GM19193 (cell line): Measurements from ENCODE around the gene PARD3.

Experiments used
- POLR2A ChIP-seq: IDR thresholded peaks from 4 replicates; pipeline ENCODE4 v1.6.1; 2011; ENCODE audit not compliant: insufficient read depth, insufficient read length; ENCODE audit errors: extremely low read depth

PARD3 gene

DNA sequence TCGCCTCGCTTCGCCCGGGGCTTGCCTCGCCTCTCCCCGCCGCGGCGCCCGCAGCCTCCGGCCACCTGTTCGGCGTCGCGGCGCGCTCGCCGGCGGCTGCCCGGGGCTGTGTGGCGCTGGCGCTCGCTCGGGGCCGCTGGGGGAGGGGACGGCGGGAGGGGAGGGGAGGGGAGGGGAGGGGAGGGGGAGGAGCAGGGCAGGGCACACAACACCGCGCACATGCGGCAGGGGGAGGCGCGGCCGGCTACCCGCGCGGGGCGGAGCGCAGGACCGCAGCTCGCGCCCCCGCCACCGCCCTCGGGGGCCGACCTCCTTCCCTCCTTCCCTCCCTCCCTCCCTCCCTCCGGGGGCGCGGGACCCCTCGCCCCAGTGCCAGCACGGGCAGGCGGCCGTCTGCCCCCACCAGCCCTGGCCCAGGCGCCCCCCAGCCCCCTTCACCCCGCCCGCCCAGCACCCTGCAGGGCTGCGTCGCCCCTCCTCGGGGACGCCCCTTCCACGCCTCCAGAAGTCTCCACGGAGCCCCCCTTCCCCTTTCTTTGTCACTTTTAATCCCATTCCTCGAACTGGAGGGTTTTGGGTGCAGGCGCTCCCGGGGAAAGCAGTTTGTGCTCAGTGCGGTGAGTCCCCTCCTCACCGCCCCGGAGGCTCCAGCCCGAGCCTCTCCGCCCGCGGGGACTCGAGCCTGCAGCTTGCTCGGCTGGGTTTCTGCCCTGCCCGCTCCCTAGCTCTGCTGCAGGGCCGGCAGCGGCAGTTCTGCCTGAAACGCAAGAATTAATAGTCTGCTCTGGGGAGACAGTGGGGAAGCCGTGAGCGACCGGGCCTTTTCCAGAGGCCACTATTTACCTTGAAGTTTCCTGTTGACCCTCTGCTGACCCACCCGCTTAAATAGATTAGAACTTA is at the start of gene PARD3:
Gene PARD3, minus strand, starts transcription at position 112 of the 900 bp plus-strand sequence. CDS start 301 bp downstream, outside the sequence.
- TF ChIP-seq POLR2A, result peak; percentile 21

DNA sequence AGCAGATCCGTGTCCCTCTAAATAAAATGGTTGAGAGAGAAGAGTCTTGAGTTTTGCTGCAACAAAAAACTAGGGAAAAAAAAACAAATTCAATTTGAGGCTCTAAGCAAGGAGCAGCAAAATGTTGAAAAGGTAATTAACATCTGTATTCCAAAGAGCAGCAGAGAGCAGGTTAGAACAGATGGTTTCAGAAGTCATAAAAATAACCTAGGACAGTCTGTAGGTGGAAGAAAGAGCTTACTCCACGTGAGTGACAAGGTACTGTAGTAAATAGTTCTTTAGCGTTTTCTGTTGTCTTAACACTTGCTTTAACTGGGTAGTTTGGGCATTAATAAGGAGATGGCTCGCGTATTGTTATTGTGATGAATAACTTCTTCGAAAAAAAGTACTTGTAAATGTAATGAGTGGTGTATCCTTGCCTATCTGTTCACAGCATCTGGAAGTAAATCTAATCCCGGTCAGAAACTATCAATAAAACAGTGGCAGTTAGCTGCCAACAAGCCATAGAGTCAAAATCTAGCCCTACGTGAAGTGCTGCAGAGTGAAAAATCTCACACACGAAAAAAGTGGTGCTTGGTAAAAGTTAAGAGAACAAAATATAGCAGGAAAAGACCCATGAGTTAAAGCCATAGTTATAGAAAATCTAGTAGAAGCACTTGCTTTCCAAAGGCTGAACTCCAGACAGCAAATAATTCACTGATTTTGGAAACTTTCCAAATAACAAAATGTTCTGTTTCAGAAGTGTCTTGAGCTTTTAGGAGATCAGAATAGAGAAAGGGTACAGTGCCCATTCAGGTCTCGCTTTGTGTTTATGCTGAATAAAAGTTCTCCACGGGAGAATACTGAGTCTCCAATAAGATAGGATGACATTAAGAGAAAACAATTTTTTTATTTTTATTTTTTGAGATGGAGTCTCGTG is 49.3 kb upstream of the PARD3 start:
- TF ChIP-seq POLR2A, result no peak

DNA sequence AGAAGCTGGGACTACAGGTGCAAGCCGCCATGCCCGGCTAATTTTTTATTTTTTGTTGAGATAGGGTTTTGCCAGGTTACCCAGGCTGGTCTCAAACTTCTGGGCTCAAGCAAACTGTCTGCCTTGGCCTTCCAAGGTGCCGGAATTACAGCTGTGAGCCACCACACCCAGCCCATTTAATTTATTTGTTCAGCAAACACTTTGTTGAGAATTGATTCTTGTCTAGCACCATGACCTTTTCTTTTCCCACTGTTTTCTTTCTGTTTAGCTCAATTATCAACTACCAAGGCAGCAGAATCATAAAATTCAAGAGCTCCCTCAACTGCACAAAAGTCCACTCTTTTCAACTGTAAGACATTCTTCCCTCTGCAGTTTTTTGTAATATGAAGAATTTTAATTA is 47.8 kb upstream of the PARD3 start:
- no peak for TF ChIP-seq POLR2A

DNA sequence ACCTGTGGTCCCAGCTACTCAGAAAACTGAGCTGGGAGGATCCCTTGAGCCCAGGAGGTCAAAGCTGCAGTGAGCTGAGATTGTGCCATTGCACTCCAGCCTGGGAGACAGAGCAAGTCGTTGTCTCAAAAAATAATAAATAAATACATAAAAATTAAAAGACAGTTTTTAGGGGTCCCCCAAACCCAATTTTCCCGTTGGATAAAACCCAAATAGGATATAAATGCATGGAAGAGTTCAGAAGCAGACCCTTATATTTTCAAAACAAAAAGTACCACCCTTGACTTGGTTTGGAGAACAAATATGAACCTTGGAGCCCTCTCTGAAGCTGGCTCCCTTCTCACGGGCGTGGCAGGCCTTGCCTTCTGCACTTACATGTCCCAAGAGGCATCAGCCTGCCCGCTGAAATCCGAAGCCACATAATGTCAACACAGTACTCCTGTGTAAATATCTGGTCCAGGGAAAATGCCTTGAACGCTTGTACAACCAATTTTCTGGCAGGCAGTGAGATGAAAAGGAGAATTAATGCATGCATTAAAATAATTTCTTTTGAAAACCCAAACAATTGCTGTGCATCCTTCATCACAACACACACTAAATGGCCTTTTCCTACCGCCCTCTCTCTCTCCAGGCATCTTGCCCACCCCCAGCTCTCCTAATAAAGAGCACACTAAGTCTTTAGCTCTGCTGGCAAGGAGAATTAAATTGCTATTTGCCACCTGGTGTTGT is 46.4 kb upstream of the PARD3 start:
- no peak for TF ChIP-seq POLR2A

DNA sequence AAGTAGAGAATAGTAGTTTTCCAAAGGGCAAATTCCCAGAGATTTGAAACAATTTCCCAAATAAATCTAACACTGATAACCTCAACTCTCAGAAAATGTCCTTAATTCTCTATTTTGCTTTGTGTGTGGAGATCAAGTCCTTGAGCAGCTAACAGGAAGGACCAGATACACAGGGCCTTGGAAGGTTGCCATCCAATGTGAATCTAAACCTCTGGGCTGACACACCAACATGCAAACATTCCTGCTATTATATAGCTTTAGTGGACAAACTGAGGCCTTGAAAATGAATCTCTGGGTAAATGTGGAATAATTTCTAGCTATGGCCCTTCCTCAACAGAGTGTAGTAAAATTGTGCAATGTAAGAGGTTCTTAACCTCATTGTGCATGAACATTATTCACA is 44.1 kb upstream of the PARD3 start:
- TF ChIP-seq POLR2A, result no peak

DNA sequence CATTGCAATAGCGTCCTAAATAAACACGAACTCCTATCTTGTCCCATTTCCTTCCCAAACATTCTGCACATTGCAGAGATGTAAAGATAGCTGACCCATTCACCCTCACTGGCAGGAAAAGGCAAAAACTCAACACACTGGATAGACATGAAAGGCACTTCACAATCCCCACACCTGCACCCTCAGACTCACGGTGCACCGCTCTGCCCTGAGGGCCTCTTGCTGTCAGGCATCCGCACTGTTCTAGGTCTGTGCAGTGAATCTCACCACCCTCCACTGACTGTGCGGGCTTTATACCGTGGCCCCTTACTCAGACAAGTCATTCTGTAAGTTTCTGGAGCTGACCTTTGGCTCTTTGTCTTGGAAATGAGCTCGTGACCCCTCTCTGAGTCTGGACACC is 42.9 kb upstream of the PARD3 start:
- no peak for TF ChIP-seq POLR2A

DNA sequence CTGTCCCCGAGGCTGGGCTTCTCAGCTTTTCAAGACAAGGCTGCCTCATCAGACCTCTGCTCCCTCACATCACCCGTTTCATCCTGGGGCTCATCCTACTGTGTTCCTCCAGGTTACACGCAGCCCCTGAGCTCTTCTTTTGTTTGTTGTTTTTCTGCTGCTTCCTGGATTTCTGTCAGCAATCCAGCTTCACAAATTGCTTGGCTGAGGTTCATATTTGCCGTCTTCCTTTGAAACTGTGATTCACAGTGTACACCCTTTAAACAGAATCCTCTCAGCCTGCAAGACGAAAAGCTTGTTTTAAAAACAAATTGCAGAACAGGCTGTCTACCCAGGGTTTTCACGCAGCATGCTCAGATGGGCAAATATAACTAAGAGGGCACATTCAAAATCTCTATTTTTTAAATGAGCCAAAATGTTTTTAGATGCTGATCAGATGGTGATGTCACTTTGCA is 39.1 kb upstream of the PARD3 start:
- TF ChIP-seq POLR2A, result no peak

DNA sequence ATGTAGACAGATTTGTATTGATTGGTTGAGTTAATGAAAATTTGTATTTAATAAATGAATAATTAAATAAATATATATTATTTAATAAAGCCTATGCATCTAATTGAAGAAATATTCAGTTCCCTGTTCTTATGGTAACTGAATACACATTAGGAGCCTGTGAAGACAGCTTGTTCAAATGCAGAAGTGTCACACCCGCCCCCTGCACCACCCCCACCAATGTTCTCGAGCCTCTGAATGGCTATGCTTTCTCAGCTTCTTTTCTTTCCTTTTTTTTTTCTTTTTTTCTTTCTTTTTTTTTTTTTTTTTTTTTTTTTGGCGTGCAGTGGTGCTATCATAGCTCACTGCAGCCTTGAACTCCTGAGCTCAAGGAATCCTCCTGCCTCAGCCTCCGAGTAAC is 38.3 kb upstream of the PARD3 start:
- TF ChIP-seq POLR2A, result no peak

DNA sequence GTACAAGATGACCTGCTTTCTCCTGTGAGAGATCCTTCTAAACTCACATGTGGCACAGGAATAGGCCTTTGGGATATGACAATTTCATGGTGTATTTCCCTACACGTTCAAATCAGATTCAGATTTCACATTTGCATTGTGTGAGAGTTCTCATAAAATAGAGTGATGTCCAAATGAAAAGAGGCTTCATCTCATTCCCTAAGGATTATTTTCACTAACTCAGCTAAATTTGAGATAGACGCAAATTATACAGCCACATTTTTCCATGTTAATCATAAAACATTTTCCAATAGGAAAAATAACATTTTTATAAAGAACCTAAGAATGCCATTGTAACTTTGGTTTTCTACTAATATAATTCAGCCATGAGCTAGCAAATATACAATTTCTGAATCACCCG is 35.5 kb upstream of the PARD3 start:
- no peak for TF ChIP-seq POLR2A

DNA sequence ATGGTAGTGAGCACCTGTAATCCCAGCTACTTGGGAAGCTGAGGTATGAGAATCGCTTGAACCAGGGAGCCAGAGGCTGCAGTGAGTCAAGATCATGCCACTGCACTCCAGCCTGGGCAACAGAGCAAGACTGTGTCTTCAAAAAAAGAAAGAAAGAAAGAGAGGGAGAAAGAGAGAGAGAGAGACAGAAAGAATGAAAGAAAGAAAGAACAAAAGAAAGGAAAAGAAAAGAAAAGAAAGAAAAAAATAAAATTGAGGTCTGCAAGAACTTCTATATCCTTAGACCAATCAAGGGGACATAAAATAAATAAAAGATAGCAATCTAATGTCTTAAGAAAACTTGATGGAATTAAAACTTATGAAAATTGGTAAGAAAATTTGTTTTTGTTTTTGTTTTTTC is 34.9 kb upstream of the PARD3 start:
- no peak for TF ChIP-seq POLR2A

DNA sequence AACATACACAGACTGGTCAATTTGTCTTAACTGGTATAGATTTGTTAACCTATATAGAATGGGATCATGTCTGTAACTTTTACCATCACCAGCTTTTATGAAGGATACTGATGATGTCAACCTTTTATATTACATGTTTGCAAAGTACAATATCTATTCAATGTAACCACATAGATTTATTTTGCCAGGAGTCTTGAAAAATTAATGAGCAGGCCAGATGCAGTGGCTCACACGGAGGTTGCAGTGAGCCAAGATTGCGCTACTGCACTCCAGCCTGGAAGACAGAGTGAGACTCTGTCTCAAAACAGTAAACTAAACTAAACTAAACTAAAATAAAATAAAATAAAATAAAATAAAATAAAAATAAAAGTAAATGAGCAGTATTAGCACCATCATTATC is 30.0 kb upstream of the PARD3 start:
- TF ChIP-seq POLR2A, result no peak

DNA sequence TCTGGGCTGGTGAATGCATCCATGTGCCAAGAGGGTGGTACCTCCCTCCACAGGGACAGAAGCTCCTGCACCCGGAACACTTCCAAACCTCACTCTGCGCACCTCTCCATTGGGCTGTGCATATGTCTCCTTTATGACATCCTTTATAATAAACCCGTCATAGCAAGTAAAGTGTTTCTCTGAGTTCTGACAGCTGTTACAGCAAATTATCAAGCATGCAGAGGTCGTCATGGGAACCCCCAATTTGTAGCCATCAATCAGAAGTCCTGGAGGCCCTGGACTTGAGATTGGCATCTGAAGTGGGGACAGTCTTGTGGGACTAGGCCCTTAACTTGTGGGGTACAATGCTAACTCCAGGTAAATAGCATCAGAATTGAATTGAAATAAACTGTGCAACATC is 29.4 kb upstream of the PARD3 start:
- no peak for TF ChIP-seq POLR2A

DNA sequence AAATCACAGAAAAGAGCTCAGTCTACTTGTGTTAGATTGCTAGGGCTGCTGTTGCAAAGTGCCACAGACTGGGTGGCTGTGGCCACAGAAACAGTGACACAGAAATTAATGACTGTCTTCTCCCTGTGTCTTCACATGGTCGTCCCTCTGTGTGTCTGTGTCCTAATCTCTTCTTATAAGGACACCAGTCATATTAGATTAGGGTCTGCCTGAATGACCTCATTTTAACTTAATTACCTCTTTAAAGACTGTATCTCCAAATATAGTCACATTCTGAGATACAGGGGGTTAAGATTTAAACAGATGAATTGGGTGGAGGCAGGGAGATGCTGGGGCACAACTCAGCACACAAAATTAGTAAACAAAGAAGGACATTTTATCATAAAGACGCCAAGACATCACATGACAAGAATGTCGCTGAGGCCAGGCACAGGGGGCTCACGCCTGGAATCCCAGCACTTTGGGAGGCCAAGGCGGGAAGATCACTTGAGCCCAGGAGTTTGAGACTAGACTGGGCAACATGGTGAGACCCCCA is 23.3 kb upstream of the PARD3 start:
- no peak for TF ChIP-seq POLR2A

DNA sequence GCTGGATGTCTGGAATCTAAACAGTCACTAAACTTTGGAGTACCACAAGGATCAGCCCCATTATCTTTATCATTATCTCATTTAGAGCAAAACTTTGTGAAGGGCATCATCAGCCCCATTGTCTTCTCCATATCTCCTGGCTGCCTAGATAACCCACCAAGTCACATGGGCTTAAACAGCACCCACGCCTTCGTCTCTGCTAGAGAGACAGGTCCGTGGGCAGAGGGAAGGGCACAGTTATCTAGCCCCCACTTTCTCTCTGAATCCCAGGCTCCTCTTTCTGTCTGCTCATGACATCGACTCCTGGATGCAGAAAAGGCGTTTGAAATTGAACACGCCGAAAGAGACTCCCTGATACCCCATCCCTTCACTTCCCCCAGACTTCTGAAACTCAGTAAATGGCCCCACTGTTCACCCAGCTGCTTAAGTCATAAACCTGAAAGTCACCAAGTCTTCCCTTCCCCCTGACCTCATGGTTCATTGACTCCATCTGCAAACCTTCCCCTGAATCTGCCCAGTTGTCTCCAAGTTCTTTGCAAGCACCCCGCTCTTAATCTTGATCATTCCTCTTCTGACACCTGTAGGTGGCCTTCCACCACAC is 20.9 kb upstream of the PARD3 start:
- no peak for TF ChIP-seq POLR2A
